Cardiac atrium fibroblast (primary cell): ENCODE data around the gene KIN. TPM values are rescaled to one million over a fixed set of nuclear protein-coding genes. Genes with fewer than 3 reads are reported as not detected.

Experiments used
- total RNA-seq: library from RNA; depleted of rRNA; stranded (reverse); fragments of >200 nt; gene quantifications from 2 replicates; pipeline ENCODE4 v1.2.3, GENCODE V29; 2015

Gene KIN, protein sequence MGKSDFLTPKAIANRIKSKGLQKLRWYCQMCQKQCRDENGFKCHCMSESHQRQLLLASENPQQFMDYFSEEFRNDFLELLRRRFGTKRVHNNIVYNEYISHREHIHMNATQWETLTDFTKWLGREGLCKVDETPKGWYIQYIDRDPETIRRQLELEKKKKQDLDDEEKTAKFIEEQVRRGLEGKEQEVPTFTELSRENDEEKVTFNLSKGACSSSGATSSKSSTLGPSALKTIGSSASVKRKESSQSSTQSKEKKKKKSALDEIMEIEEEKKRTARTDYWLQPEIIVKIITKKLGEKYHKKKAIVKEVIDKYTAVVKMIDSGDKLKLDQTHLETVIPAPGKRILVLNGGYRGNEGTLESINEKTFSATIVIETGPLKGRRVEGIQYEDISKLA
- total RNA-seq: 2.8 and 4.0 TPM in 2 replicates

DNA sequence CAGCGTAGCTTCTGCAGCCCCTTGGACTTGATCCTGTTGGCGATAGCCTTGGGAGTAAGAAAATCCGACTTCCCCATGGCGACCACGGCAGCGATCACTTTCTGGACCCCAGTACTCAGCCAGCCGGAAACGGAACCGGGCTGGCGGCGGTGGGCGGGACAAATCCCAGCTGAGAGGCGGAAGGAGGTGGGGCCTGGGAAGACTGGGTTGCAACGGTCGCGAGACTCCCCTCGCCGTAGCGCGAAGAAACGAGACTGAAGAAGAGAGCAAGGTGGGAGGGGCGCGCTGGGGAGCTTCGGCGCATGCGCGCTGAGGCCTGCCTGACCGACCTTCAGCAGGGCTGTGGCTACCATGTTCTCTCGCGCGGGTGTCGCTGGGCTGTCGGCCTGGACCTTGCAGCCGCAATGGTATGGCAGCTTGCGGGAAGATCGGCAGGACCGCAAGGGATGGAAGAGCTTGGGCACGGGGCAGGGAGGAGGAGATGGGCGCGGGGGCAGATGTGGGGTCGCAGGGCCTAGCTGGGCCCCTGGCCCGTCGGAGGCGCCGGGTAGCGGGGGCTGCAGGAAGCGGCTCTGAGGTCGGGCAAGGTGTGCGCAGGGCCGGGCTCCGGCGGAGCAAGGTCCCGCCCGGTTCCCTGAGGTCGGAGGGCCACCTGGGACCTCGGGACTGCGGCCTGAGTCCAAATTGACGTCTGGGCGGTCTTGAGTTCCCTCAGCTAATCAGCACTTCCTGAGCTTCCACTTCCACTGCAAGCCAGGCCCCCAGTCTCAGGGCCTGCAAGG lies at the start of gene KIN, which contains the start of gene ATP5F1C:
Gene KIN, minus strand, starts transcription at position 137 of the 782 bp plus-strand sequence. Its CDS starts 60 bp downstream, at position 77.
Gene ATP5F1C, plus strand, starts transcription at position 321 of the 782 bp plus-strand sequence. Its CDS starts 31 bp downstream, at position 352.

DNA sequence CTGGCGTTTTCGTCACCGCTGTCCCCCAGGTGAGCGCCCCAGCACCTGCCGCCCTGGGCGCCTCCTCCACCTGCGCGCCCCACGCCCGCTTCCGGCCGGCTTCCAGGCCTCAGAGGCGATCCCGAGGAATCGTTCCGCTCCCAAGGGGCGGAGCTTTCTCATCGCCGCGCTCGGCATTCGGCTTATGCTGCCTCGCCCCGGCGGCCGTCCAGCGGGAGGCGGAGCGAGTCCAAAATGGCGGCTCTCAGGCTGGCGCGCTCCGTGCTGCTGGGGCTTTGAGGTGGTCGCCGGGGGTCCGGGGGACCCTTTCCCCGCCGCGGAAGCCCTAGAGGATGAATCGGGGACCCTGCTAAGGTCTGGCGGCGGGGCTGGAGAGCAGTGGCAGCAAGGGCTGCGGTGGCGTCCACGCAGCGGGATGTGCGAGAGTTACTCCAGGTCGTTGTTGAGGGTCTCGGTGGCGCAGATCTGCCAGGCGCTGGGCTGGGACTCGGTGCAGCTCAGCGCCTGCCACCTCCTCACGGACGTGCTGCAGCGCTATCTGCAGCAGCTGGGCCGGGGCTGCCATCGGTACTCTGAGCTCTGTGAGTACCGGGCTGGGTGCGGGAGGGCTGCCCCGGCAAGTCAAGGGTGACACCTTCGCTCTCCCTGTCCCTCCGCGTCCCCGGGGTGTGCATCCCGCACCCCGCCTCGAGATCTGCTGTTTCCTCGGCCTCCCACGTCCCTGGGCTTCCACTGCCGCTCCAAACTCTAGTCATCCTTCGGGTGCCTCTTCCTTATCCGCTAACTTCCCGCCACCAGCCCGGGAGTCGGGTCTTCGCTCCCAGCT lies 30.7 kb upstream of the KIN start, which contains the start of gene TAF3:
Gene TAF3, plus strand, starts transcription at position 211 of the 826 bp plus-strand sequence. Its CDS starts 205 bp downstream, at position 416.

DNA sequence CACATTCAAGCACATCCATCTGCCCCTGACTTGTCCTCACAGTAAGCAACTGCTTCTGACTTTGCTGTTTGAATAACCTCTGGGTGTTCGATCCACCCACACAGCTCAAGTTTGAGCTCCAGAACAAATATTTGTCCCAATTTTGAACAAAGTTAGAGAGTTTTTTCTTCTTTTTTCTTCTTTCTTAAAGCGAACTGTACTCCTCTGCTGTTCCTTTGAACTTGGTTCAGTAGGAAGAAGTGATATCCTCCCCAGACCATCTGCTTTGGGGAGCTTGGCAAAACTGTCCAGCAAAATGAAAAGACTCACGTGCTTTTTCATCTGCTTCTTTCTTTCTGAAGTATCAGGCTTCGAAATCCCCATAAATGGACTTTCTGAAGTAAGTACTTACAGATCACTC lies 84.7 kb downstream of the KIN start, which contains the start of gene ITIH2:
Gene ITIH2, plus strand, starts transcription at position 177 of the 400 bp plus-strand sequence. Its CDS starts 119 bp downstream, at position 296.

Other genes with a start within 250 kb of the KIN start
- gene ITIH5, start 121.0 kb downstream of the KIN start, total RNA-seq: 0.18 TPM in 1 of 2 replicates, not detected in the other
- gene ITIH2, start 84.7 kb downstream of the KIN start, total RNA-seq: not detected in 2 replicates
- 278 and 348 TPM in 2 replicates for gene ATP5F1C, start 184 bp upstream of the KIN start, total RNA-seq
- 0.54 and 1.9 TPM in 2 replicates for gene TAF3, start 30.5 kb upstream of the KIN start, total RNA-seq